Cerebellar nuclear complex (tissue), 1 donor: ENCODE data around the gene CD27.
"Not testable (repeated sequence)": the region's sequence is repeated elsewhere in the genome, so short reads cannot be mapped to it uniquely, and the experiment has no call there.

Source experiments
- DNase-seq, 2 experiments: peaks; one replicate each; lab custom pipeline; 2025; lab: John Stamatoyannopoulos, UW

Gene CD27

GRCh38 chr12:6488240-6488639 is 43.5 kb downstream of the CD27 start:
- DNase-seq, result no peak

GRCh38 chr12:6489449-6489848 is 44.7 kb downstream of the CD27 start:
- DNase-seq, result no peak

- DNase-seq, result not testable (repeated sequence)
Observed at GRCh38 chr12:6490673-6491072, 45.9 kb downstream of the CD27 start.

- peak; percentile 66 to 82 for DNase-seq
Observed at GRCh38 chr12:6492838-6493496, 48.2 kb downstream of the CD27 start, which contains the start of gene MRPL51. Gene MRPL51 (minus strand): TSS chr12:6493262. CDS start chr12:6493136, 126 bp downstream.

- DNase-seq, result peak; percentile 88 to 93
Observed at GRCh38 chr12:6493497-6494257, 48.9 kb downstream of the CD27 start, which contains the start of gene NCAPD2. Gene NCAPD2 (plus strand): TSS chr12:6494102. CDS start chr12:6495099, 997 bp downstream.

GRCh38 chr12:6494258-6494743 is 49.5 kb downstream of the CD27 start:
- no peak for DNase-seq

- no peak for DNase-seq
Observed at GRCh38 chr12:6494968-6495367, 50.2 kb downstream of the CD27 start.

- not testable (repeated sequence) for DNase-seq
Observed at GRCh38 chr12:6497291-6497690, 52.5 kb downstream of the CD27 start.

GRCh38 chr12:6500466-6500865 is 55.7 kb downstream of the CD27 start:
- no peak for DNase-seq
